CD4-positive, alpha-beta T cell treated with Interleukin-4 for 4 hours (primary cell): ENCODE data around the gene VAMP4.
"Not testable (repeated sequence)": the region's sequence is repeated elsewhere in the genome, so short reads cannot be mapped to it uniquely, and the experiment has no call there.

Experiments used
- DNase-seq: peaks from one replicate; pipeline ENCODE4 v3.0.0-alpha.2; 2020

VAMP4 gene

DNA sequence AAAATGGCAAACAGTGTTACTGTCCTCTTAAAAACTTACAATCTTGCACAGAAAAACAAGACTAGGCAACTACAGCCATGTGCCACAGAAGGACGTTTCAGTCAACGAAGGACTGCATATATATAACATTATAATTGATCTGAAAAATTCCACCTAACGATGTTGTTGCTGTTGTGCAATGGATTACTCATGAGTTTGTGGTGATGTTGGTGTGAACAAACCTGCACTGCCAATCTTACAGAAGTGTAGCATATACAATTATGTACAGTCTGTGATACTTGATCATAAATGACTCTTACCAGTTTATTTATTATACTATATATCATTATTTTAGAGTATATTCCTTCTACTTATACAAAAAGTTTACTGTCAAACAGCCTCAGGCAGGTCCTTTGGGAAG lies 6.8 kb upstream of the VAMP4 start:
- no peak for DNase-seq

DNA sequence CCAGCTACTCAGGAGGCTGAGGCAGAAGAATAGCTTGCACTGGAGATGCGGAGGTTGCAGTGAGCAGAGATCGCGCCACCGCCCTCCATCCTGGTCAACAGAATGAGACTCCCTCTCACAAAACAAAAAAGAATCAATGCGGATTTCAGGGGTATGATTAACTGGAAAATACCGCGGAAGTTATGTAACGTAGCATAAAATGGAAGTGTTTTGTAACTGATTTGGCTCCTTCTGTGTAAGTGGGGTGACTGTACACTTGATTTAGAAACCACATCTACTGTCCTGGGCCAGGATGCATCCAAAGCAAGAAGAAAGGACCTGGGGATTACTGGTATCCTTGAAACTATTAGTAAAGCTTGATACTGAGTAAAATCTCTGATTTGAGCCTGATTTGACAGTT lies 3.1 kb upstream of the VAMP4 start:
- DNase-seq, result no peak

DNA sequence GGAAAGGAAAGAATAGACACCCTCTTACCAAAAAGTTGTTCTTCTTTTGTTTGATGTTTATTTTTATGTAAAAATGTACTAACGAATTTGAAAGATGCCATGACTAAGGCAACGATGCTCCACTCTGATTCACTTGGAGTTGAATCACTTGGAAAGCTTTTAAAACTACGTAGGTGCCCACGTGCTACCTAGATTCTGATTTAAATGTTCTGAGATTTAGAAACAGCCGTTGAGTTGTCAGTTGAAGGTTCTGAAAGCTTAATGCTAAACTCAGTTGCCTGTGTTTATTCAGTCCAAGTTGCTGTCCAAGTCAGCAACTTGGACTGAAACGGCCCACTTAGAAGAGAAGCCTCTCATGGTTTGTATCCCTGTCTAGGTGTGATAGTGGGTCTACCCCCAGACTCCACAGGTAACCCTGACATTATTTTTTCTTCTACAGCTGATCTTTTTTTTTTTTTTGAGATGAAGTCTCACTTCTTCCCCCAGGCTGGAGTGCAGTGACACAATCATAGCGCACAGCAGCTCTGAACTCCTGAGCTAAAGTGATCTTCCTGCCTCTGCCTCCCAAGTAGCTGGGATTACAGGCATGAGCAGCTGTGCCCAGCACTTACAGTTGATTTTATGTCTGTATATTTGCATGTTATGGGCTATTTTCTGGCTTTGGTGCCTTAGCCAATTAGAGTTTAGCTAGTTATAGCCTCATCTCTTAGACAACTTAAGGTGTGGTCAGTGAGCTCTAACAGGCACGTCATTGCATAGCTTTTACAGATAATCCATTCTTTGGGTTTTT lies 1.4 kb upstream of the VAMP4 start:
- peak; percentile 44 for DNase-seq

- DNase-seq, result no peak
Measured at GRCh38 chr1:171742577-171742922, 685 bp upstream of the VAMP4 start.

GRCh38 chr1:171740987-171741871 lies 636 bp downstream of the VAMP4 start:
- peak; percentile 54 for DNase-seq

- no peak for DNase-seq
Measured at GRCh38 chr1:171740356-171740863, 1.5 kb downstream of the VAMP4 start.

GRCh38 chr1:171739656-171740055 lies 2.2 kb downstream of the VAMP4 start:
- peak; percentile 48 for DNase-seq

DNA sequence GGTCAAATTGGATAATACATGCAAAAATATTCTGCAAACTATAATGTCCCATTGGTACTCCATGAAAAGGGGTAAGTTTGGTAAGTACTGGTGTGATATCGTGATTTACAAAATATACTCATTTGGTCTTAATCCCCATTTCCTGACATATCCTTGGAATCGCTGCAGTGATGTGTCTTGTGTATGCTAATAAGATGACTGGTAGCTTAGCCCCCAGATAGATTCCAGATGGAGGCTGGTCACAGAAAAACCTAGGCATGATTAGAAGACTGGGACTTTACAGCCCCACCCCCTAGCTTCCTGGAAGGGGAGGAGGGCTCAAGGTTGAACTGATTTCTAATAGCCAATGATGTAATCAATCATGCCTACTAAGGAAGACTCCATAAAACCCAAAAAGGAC lies 3.0 kb downstream of the VAMP4 start:
- DNase-seq, result no peak

- no peak for DNase-seq
Measured at GRCh38 chr1:171736196-171736595, 5.7 kb downstream of the VAMP4 start.

GRCh38 chr1:171730052-171730451 lies 11.8 kb downstream of the VAMP4 start:
- DNase-seq, result no peak

GRCh38 chr1:171727778-171728177 lies 14.1 kb downstream of the VAMP4 start:
- no peak for DNase-seq

DNA sequence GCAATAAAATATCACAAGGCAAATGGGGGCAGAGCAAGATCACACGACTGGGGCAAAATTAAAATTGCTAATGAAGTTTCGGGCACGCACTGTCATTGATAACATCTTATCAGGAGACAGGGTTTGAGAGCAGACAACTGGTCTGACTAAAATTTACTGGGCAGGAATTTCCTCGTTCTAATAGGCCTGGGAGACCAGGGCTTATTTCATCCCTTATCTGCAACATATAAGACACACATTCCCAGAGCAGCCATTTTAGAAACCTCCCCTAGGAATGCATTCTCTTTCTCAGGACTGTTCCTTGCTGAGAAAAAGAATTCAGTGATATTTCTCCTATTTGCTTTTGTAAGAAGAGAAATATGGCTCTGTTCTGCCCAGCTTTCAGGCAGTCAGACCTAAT lies 18.7 kb downstream of the VAMP4 start:
- not testable (repeated sequence) for DNase-seq

DNA sequence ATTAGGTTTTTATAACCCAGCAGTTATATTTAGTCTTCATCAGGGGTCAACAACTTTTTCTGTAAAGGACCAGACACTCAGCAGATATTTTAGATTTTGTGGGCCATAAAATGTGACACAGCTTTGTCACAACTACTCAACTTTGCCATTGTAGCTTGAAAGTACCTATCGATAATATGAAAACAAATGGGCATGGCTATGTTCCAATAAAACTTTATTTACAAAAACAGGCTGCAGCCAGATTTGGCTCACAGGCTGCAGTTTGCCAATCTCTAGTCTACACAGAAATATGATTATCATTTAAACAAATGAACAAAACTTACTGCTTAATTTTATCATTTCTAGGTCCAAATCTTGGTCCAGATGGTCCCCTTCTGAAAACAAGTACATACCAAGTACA lies 23.0 kb downstream of the VAMP4 start:
- DNase-seq, result no peak

DNA sequence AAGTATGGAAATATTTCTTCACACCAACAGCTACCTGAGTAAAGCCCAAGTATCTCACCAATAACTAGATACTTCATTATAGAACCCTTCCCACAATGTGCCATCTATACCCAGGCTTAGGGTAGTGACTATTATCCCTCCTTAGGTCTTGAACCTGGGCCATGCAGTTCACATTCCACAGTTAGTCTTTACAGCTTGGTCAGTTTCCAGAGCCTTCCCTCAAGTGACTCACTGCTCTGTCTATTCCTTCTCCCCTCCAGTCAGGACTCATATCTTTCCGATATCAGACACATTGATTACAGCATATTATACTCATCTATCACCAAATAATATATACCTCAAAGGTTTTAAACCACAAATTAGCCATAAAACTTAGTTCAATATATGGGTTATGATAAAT lies 23.6 kb downstream of the VAMP4 start:
- no peak for DNase-seq

GRCh38 chr1:171717062-171717718 lies 24.7 kb downstream of the VAMP4 start:
- no peak for DNase-seq

GRCh38 chr1:171716616-171717015 lies 25.2 kb downstream of the VAMP4 start:
- DNase-seq, result no peak

GRCh38 chr1:171715813-171716251 lies 26.0 kb downstream of the VAMP4 start:
- no peak for DNase-seq

DNA sequence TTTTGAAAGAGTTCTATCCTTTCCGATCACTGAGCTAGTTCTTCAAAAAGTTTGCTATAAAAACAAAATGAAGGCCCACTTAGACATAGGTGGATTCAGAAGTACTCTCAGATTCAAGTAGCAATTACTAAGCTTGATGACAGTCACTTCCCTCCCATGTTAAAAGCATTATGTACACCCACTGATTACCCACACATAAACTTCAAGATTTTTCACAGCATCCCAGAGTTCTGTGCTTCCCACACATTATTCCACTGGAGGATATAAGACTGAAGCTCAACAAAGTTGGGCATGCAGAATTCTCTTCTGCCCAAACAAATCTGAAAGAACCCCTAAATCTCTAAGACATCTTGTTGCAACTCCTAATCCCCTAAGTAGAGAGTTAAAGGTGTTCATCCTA lies 29.5 kb downstream of the VAMP4 start:
- no peak for DNase-seq

DNA sequence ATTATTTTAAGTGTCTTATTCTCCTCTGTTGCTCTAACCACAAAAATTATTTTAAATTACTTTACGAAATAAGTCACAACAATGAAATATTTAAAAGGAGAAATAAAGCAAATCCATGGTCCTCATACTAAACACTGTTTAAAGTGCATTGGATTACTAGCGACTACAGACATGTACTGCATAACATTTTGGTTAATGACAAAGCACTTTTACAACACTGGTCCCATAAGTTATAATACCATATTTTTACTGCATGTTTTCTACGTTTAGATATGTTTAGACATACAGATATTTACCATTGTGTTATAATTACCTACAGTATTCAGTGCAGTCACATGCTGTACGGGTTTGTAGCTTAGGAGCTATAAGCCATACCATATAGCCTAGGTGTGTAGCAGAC lies 30.2 kb downstream of the VAMP4 start:
- DNase-seq, result no peak

DNA sequence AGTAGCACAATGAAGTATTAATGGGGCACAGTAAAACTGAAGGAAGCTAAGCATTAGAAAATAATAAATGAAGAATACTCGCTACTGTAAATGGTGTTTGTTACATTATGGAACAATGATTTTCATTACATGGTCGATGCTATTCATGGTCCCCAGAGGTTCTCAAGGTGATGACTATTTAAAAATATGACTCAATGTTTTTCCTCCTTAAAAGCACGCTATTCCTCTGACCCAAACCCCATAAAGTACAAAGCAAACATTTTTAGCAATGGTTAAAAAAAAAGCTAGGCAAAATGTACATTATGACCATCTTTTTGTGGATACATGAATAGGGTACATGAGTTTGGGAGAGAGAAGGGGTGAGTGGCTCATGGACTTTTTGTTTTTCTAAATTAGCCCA lies 34.3 kb downstream of the VAMP4 start:
- DNase-seq, result no peak

DNA sequence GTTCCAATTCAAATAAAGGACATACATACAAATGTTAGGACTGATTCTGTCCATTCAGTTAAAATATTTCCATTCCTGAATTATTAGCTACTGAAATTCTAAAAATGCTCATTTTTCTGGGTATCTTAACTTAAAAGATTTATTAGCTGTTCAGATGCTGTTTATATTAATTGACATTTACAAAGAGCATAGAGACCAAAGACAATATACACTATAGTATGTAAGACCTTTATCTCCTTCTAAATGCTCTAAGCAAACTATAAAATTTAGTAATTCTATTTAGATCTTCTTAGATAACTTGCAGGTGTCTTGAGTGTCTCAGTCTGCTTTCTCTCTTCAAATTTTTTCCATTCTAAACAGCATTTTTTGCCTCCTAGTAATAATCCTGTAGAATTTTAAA lies 39.3 kb downstream of the VAMP4 start:
- no peak for DNase-seq

GRCh38 chr1:171699531-171699930 lies 42.3 kb downstream of the VAMP4 start:
- no peak for DNase-seq

GRCh38 chr1:171695772-171696171 lies 46.1 kb downstream of the VAMP4 start:
- DNase-seq, result not testable (repeated sequence)
